Left ventricle myocardium inferior (tissue), 1 donor: ENCODE results near the gene REPS2. TPM values are rescaled to one million over a fixed set of nuclear protein-coding genes. Genes with fewer than 3 reads are reported as not detected.
A peak's percentile ranks its signal among the peaks of the same experiment; 100 is the strongest.

Experiments
- DNase-seq: peaks from one replicate; pipeline ENCODE4 v3.0.0-alpha.2; 2020
- H3K27ac ChIP-seq: fragments of 200-600 bp; replicated peaks from 2 replicates; pipeline ENCODE4 v1.8.0; 2021
- H3K27me3 ChIP-seq: fragments of 200-600 bp; 2 replicates; pipeline ENCODE4 v1.8.0; 2021; ENCODE audit warnings: low read depth
- H3K36me3 ChIP-seq: fragments of 200-600 bp; 2 replicates; pipeline ENCODE4 v1.8.0; 2021
- H3K4me1 ChIP-seq: fragments of 200-600 bp; 2 replicates; pipeline ENCODE4 v1.8.0; 2021
- H3K4me3 ChIP-seq: fragments of 200-600 bp; 2 replicates; pipeline ENCODE4 v1.8.0; 2021; ENCODE audit warnings: mild to moderate bottlenecking, moderate library complexity
- H3K9me3 ChIP-seq: fragments of 200-600 bp; replicated peaks from 2 replicates; pipeline ENCODE4 v1.8.0; 2021
- intact Hi-C: fragments of 100-400 bp; cut with micrococcal nuclease; formaldehyde crosslinking; loops from one replicate; pipeline ENCODE4 v1.11.0; 2022
- long read RNA-seq: library from polyadenylated mRNA; unstranded; transcript quantifications from one replicate; pipeline ENCODE4 v2.0.0, GENCODE V29; 2021
- total RNA-seq: library from RNA; stranded (reverse); fragmentation: NEBNext Ultra II Directional; extraction: Animal tissue kit (Norgen Biotek cat#: 25700); gene quantifications from one replicate; pipeline ENCODE4 v1.2.1, GENCODE V29; 2021
- TF ChIP-seq, protein P1 (sequence below): fragments of 200-600 bp; IDR thresholded peaks from 2 replicates; pipeline ENCODE4 v1.8.0; 2021; ENCODE audit warnings: antibody characterized with exemption, mild to moderate bottlenecking, borderline replicate concordance
- donor health status: DM: no; HTN: yes; CAD: no; lungs with severe emphysema.

Gene REPS2
- total RNA-seq: 7.6 TPM
- long read RNA-seq, full-length matches to known transcripts: 1 of 6 reads
- long read RNA-seq, partial matches to known transcripts: 0 of 6 reads
- long read RNA-seq, other reads (novel, unspliced or antisense): 5 of 6 reads

DNA sequence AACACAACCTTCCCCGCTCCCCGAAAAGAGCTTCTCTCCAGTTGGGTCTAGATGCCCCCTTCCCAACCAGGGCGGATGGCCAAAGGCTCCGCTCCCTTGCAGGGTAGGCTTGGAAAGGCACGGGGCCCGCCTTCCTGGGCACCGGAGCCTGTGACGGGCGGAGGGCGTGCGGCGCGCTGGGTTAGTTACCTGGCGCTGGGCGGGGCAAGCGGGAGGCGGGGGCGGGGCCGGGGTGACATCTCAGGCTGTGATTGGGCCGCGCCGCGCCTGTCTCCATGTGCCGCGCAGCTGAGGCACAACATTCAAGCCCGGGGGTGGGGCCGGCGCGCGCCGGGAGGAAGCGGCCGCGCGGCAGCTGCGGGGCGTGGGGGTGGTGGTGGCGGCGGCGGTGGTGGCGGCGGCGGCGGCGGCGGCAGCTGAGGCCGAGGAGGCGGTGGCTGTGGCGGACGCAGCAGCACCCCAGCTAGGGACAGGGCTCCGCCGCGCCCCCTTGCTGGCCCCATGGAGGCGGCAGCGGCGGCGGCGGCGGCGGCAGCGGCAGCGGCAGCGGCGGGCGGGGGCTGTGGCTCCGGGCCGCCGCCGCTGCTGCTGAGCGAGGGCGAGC is at the start of gene REPS2:
Gene REPS2 (plus strand): TSS at position 298 of the 604 bp plus-strand sequence. CDS start 204 bp downstream, at position 502.
- Histone ChIP-seq H3K9me3 (peaks cover 5% of the 10 kb centered on the region), H3K4me1 (peaks cover 7% of the 10 kb centered on the region), H3K4me3 (peak within 1 kb of the TSS; percentile 74), H3K27me3 (no peaks in the 10 kb centered on the region), H3K36me3 (no peaks in the 10 kb centered on the region), H3K27ac (no peak within 1 kb of the TSS)
- TF ChIP-seq, protein P1, sequence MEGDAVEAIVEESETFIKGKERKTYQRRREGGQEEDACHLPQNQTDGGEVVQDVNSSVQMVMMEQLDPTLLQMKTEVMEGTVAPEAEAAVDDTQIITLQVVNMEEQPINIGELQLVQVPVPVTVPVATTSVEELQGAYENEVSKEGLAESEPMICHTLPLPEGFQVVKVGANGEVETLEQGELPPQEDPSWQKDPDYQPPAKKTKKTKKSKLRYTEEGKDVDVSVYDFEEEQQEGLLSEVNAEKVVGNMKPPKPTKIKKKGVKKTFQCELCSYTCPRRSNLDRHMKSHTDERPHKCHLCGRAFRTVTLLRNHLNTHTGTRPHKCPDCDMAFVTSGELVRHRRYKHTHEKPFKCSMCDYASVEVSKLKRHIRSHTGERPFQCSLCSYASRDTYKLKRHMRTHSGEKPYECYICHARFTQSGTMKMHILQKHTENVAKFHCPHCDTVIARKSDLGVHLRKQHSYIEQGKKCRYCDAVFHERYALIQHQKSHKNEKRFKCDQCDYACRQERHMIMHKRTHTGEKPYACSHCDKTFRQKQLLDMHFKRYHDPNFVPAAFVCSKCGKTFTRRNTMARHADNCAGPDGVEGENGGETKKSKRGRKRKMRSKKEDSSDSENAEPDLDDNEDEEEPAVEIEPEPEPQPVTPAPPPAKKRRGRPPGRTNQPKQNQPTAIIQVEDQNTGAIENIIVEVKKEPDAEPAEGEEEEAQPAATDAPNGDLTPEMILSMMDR: no peak
- intact Hi-C loops: no loop called here
- peak; percentile 84 for DNase-seq

DNA sequence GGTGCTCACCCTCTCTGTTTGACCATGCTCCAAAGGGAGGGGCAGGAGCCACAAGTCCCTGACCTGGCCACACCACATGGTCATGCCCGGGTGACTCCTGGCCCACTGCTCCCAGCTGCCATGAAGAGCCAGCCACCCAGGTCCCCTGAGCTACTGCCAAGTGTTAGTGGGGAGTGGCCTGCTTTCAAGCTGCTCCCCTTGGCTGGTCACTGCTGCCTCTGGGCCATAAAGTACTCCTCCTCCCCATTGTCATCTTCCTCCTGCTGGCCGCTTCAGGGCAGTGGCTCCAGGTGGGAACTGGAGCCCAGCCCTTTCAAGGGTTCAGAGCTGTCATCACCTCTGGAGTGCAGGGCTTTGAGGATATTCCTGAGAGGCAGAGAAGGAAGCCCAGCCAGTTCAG is 49.0 kb upstream of the REPS2 start:
- H3K9me3 ChIP-seq: no peaks in the 10 kb centered on the region
- H3K36me3 ChIP-seq: no peaks in the 10 kb centered on the region
- no peak overlapping the region for H3K4me3 ChIP-seq
- H3K27me3 ChIP-seq: no peaks in the 10 kb centered on the region
- TF ChIP-seq, protein P1: no peak
- no peaks in the 10 kb centered on the region for H3K4me1 ChIP-seq
- intact Hi-C loops: no loop called here
- DNase-seq: no peak
- no peak overlapping the region for H3K27ac ChIP-seq

DNA sequence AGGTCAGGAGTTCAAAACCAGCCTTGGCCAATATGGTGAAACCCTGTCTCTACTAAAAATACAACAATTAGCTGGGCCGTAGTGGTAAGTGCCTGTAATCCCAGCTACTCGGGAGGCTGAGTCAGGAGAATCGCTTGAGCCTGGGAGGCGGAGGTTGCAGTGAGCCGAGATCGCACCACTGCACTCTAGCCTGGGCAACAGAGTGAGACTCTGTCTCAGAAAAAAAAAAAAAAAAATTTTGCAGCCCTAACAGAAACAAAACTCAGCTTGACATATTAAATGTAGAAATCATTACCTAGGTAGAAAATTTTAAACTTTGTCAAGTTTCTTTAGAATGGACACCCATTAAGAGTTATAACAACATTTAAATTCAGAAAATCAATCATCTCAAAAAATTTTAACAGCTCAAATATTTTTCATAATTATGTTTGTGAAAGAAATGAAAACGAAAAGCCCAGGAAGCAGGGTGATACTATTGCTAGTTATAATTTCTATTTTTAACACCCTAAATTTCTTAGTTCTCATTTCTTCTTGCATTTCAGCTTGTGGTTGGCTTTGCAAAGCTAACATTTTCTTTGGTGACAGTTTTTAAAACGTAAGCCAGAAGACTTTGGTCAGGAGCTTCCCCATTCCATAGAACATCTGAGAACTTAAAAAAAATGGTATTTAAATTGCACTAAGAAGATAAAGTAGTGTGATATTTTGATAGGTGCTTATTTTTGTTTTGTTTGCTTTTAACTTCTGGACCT is 43.0 kb upstream of the REPS2 start:
- intact Hi-C loops: no loop called here
- no peak overlapping the region for H3K4me3 ChIP-seq
- no peak for DNase-seq
- H3K9me3 ChIP-seq: no peaks in the 10 kb centered on the region
- TF ChIP-seq, protein P1: no peak
- no peaks in the 10 kb centered on the region for H3K36me3 ChIP-seq
- no peaks in the 10 kb centered on the region for H3K4me1 ChIP-seq
- H3K27ac ChIP-seq: no peak overlapping the region
- no peaks in the 10 kb centered on the region for H3K27me3 ChIP-seq

DNA sequence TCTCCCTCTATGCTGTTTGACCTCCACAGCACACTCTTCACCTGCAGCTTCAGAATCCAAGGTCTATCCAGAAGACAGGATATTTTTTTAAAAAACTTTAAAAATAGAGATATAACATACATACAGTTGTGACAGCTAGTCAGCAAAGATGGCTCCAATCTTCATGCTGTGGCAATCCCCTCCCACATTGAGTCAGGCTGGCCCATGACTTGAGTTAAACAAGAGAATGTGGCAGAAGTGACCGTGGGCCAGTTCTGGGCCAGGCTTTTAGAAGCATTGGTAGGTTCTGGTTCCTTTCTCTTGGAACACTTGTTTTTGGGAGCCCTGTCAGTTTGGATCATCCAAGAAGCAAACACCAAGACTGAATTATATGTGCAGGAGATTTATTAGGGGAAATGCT is 36.1 kb upstream of the REPS2 start:
- Histone ChIP-seq H3K27me3 (no peaks in the 10 kb centered on the region), H3K27ac (no peak overlapping the region), H3K9me3 (no peaks in the 10 kb centered on the region), H3K36me3 (no peaks in the 10 kb centered on the region), H3K4me1 (no peaks in the 10 kb centered on the region), H3K4me3 (no peak overlapping the region)
- DNase-seq: no peak
- intact Hi-C loops: no loop called here
- TF ChIP-seq, protein P1: no peak

DNA sequence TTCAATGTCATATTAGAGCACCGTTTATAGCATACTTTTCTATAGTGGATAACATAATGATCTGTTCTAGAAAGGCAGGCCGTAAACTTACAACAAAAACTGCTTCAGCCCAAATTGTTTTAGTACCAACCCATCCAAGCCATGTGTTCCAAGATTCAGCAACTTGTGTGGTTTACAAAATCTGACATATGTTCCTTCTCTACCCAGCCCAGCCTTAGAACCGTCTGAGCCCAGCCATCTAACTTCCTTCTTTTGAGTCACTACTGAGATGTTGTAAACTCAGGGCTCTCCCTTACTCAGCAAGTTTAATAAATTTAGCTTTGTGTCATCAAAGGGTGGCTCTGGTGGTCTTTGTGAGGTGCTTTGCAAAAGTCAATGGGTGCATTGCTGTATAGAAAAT is 32.4 kb upstream of the REPS2 start:
- H3K4me3 ChIP-seq: no peak overlapping the region
- TF ChIP-seq, protein P1: no peak
- no peaks in the 10 kb centered on the region for H3K4me1 ChIP-seq
- intact Hi-C loops: no loop called here
- no peaks in the 10 kb centered on the region for H3K27me3 ChIP-seq
- H3K27ac ChIP-seq: no peak overlapping the region
- H3K36me3 ChIP-seq: no peaks in the 10 kb centered on the region
- no peak for DNase-seq
- no peaks in the 10 kb centered on the region for H3K9me3 ChIP-seq
